HG03175 (cell line): ENCODE data around the gene KDM7A.
A peak's percentile ranks its signal among the peaks of the same experiment; 100 is the strongest.
"Not testable (repeated sequence)": the region's sequence is repeated elsewhere in the genome, so short reads cannot be mapped to it uniquely, and the experiment has no call there.

Experiments
- ATAC-seq: cut with Tn5 transposase; IDR thresholded peaks from one replicate; pipeline ENCODE4 v1.9.1; 2021; ENCODE audit warnings: mild to moderate bottlenecking, moderate library complexity; ENCODE audit not compliant: unreplicated experiment

The KDM7A gene

GRCh38 chr7:140201393-140201792, 24.6 kb upstream of the KDM7A start:
- no peak for ATAC-seq

DNA sequence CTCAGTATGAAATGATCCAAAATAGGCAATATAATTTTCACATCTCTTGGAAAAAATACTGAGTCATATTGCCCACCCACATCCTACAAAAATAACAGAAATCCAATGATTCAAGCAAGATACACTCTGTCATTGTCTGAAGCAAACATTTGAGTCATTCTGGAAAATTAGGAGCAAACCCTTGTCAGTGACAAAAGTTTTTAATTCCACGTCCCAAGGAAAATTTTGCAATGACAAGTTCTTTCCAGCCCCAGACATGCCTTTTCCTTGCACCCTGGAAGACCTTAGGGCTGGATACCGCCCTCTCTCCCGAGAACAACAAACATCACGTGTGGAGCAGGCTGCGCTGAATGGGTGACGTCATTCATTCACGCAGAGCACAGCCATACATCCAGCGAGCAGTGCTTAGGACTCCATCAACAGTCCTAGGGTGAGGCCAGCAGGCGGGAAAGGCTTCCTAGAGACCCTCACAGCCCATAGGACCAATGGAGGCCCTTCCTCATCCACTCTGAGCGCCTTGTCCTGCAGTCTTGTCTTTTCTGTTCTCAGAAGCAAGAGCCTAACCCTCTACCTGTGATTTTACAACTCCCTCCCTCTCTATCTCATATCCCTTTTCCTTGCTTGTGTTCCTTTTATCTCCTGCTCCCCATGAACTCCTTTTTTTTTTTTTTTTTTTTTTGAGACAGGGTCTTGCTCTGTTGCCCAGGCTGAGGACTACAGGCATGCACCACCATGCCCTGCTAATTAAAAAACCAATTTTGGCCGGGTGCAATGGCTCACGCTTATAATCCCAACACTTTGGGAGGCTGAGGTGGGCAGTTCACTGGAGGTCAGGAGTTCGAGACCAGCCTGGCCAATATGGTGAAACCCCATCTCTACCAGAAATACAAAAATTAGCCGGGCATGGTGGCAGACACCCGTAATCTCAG, 23.5 kb upstream of the KDM7A start:
- ATAC-seq, result no peak

DNA sequence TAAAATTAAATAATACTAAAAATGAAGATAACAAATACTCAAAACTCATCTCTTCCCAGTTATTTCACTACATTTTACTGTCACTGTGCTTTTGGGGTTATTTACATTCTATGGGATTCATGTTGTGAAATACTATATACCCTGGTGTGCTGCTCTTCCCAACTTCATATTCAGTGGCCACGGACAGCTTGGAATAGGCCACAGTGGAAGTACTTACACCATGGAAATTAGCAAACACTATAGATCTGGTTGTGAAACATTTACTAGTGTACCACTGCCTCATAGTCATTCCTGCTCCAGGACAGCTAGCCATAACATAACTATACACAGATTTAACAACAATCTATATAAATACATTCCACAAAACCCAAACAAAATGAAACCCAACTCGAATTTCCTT, 21.2 kb upstream of the KDM7A start:
- ATAC-seq, result no peak

DNA sequence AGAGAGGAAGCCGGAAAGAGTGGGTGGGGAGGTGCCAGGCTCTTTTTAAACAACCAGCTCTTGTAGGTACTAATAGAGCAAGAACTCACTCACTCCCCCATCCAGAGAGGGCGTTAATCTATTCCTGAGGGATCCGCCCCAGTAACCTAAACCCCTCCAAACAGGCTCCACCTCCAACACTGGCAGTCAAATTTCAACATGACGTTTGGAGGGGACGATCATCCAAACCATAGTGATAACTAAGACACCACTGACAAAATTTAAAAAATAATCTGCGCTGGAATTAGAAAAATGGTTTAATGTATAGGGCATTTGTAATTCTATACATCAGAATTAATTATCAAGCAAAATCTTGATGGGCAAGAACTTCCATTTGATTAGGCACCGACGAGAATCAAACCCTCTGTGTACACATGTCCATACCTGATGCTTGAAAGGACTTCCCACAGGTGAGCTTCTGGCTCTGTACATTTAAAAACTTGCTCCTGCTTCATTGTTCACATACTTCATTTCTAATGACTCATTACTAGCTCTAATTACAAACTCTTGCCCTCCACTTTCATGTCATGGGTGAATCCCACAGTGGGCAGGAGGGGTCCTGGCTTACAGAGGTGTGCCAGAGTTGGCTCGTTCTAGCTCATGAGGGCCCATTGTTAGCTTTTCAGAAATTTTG, 20.6 kb upstream of the KDM7A start:
- no peak for ATAC-seq

DNA sequence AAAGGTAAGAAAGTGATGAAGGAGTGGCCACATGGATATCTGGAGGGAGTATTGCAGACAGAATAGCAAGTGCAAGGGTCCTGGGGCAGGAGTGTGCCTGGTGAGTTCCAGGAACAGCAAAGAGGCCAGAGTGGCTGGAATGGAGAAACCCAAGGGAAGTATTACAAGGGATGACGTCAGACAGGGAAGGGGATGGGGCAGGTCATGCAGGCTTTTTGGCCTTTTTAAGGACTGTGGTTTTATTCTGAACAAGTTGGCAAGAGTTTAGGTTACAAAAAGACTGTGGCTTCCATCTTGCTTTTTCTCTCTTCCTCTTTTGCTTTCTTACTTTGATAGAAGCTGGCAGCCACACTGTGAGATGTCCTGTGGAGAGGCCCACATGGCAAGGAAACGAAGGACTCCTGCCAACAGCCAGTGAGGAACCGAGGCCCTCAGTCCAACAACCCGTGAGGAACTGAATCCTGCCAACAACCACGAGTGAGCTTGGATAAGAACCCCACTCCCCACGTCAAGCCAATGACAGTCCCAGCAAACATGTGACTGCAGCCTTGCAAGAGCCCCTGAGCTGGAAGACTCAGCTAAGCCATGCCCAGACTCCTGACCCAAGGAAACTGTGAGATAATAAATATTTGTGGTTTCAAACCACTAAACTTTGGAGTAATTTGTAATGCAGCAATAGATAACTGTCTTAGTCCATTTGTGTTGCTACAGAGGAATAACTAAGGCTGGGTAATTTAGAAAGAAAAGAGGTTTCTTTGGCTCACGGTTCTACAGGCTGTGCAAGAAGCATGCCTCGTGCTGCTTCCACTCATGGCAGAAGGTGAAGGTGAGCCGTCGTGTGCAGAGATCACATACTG, 19.8 kb upstream of the KDM7A start:
- no peak for ATAC-seq

DNA sequence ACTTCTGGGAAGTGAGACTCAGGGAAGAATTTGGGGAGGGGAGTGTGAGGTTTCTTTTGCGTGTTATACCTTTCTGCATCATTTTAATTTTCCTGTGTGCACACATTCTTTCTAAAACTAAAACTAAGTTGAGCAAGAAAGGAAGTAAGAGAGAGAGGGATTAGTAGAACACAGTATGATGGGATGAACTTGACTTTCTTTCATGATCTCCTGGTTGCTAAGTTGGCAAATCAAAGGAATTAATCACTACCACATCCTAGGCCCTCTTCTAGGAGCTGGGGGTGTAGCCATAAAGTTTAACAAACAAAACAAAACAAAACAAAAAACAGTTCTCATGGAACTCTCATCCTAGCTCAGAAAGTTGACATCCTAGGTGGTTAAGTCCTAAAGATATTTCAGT, 19.1 kb upstream of the KDM7A start:
- ATAC-seq, result no peak

GRCh38 chr7:140192620-140193019, 15.8 kb upstream of the KDM7A start:
- ATAC-seq, result no peak

GRCh38 chr7:140192176-140192575, 15.4 kb upstream of the KDM7A start:
- ATAC-seq, result no peak

- no peak for ATAC-seq
Observed at GRCh38 chr7:140190588-140190987, 13.8 kb upstream of the KDM7A start.

GRCh38 chr7:140189917-140190316, 13.1 kb upstream of the KDM7A start:
- ATAC-seq, result no peak

DNA sequence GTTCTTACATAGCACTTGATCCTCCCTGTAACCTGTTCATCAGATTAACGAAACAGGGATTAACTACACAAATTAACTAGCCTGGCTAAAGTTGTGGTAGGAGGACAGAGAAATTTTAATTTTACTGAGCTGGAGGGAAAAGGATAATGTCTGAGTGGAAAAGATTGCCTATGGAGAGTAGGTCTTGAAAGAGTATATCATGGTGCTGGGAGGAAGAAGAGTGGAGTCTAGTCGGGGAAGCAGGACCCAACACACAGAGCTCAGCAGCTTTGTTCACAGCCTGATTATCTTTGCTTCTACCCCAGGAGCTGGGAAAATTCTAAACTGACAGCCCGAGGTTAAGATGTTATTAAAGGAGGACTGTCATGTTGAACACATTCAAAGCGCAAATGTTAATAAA, 6.1 kb upstream of the KDM7A start:
- ATAC-seq, result no peak

DNA sequence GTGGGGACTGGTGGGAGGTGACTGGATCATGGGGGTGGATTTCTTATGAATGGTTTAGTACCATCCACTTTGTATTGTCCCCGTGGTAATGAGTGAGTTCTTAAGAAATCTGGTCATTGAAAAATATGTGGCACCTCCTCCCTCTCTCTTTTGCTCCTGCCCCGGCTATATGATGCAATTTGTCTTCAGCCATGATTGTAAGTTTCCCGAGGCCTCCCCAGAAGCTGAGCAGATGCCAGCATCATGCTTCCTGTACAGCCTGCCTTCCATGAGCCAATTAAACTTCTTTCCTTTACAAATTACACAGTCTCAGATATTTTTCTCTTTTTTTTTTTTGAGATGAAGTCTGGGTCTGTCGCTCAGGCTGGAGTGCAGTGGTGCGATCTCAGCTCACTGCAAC, 2.6 kb upstream of the KDM7A start:
- no peak for ATAC-seq

DNA sequence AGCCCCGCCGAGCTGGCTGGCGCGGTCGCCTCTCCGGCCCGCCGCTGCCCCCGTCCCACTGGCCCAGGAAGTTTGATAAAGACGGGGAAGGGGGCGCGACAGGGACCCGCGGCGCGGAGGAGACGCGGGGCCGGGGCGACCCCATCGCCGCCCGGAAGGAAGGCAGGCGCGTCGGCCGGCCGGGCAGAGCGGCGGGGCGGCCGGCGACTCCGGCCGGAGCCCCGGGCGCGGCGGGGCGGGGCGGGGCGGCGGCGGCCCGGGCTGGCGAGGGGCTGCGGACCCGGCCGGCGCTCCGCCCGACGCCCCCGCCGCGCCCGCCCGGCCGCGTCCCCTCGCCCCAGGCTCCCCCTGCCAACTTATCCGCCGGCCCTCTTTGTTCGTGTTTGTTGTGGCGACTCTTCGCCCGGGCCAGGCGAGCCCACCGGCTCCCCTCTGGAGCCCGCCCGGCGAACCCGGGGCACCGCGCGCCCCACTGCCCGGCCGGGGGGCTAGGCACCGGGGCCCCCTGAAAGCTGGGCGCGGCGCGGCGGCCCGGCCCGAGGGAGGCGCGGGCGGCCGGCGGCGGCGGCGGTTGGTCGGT, 571 bp downstream of the KDM7A start:
- peak; percentile 5 for ATAC-seq

GRCh38 chr7:140175221-140176121, 1.3 kb downstream of the KDM7A start:
- peak; percentile 58 for ATAC-seq

GRCh38 chr7:140174217-140174616, 2.6 kb downstream of the KDM7A start:
- no peak for ATAC-seq

- no peak for ATAC-seq
Observed at GRCh38 chr7:140170375-140170774, 6.4 kb downstream of the KDM7A start.

GRCh38 chr7:140168816-140169215, 8.0 kb downstream of the KDM7A start:
- no peak for ATAC-seq

DNA sequence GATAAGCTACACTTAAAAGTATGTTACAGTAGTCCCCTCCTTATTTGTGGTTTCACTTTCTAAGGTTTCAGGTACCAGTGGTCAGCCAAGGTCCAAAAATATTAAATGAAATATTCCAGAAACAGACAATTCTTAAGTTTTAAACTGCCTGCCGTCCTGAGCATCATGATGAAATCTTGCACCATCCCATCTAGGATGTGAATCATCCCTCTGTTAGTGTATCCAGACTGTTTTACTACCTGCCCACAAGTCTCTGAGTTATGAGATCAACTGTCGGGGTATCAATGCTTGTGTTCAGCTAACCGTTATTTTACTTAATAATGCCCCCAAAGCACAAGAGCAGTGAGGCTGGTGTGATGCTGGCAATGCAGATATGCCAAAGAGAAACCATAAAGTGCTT, 11.4 kb downstream of the KDM7A start:
- ATAC-seq, result no peak

GRCh38 chr7:140162081-140162480, 14.7 kb downstream of the KDM7A start:
- ATAC-seq, result not testable (repeated sequence)

- no peak for ATAC-seq
Observed at GRCh38 chr7:140161047-140161446, 15.7 kb downstream of the KDM7A start.
